AG09309 (cell line): ENCODE results near the gene KANSL3.
"Not testable (repeated sequence)": the region's sequence is repeated elsewhere in the genome, so short reads cannot be mapped to it uniquely, and the experiment has no call there.

Experiments used
- DNase-seq: peaks from one replicate; pipeline ENCODE4 v3.0.0-alpha.2; 2010; ENCODE audit warnings: low read depth
- H3K4me3 ChIP-seq: 2 replicates; pipeline ENCODE4 v1.5.1; 2011; ENCODE audit warnings: mild to moderate bottlenecking, low read depth, low read length, moderate library complexity; ENCODE audit not compliant: control insufficient read depth
- TF ChIP-seq, protein P1 (sequence below): IDR thresholded peaks from 2 replicates; pipeline ENCODE4 v1.5.1; 2011; ENCODE audit warnings: mild to moderate bottlenecking, low read depth, low read length, inconsistent platforms; ENCODE audit not compliant: insufficient read depth, control insufficient read depth; ENCODE audit errors: missing control alignments

Gene KANSL3

DNA sequence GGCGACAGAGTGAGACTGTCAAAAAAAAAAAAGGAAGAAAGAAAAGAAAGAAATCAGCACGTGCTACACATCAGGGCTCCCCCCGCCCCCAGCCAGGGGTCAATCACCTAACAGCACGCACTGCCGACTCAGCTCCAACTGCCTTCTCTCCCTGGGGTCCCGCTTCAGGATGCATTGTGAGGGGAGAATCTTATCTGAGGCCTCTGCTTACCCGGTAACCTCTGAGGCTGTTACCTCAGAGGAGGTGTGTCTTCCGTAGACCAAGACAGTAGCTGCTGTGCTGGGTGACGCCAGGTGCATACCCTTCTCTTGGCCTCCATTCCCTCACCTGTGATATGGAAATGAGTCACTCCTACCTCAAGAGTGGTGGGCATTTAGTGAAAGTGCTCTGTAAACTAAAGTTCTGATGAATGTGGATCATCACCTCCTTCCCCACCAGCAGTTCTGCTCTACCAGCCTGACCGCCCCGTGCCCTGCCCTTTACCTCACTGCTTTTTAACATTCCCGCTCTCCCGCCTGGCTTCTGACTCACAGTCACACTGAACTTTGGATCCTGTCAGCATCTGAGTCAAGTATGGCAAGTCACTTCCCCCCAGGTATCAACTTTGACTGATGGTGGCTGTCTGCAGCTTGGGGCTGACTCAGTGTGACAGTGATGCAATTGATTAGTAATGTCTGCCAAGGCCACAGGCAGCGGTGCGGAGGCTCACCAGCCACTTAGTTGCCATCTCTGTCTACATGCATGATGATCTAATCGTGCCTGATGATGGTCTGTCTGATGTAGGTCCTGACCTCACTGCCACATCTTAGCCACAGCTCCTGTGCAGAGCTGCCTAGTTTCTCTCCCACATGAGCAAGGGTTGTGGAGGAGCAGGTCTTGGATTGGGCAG, 81.4 kb downstream of the KANSL3 start:
- TF ChIP-seq, protein P1, sequence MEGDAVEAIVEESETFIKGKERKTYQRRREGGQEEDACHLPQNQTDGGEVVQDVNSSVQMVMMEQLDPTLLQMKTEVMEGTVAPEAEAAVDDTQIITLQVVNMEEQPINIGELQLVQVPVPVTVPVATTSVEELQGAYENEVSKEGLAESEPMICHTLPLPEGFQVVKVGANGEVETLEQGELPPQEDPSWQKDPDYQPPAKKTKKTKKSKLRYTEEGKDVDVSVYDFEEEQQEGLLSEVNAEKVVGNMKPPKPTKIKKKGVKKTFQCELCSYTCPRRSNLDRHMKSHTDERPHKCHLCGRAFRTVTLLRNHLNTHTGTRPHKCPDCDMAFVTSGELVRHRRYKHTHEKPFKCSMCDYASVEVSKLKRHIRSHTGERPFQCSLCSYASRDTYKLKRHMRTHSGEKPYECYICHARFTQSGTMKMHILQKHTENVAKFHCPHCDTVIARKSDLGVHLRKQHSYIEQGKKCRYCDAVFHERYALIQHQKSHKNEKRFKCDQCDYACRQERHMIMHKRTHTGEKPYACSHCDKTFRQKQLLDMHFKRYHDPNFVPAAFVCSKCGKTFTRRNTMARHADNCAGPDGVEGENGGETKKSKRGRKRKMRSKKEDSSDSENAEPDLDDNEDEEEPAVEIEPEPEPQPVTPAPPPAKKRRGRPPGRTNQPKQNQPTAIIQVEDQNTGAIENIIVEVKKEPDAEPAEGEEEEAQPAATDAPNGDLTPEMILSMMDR: no peak
- no peak overlapping the region for H3K4me3 ChIP-seq
- DNase-seq: no peak

DNA sequence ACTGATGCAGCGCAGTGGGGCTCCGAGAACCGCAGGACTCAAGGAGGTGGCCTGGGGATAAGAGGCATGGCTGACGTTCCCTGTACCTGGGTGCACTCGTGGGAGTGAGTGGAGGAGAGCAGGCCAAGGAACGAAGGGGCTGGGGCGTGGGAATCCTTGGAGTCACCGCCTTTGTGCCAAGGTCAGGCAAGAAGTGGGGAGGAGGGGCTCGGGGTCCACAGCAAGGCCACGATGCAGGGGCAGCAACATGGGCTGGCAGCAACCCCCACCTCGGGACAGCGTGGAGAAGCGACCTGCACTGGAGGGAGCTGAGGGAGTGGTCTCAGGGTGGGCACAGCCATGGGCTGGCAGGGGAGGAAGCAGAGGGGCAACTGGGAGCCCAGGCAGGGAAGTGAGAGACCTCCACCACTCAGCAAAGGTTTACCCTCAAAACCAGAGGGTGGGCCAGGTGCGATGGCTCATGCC, 82.9 kb downstream of the KANSL3 start:
- no peak for DNase-seq
- TF ChIP-seq, protein P1: no peak
- H3K4me3 ChIP-seq: no peak overlapping the region

DNA sequence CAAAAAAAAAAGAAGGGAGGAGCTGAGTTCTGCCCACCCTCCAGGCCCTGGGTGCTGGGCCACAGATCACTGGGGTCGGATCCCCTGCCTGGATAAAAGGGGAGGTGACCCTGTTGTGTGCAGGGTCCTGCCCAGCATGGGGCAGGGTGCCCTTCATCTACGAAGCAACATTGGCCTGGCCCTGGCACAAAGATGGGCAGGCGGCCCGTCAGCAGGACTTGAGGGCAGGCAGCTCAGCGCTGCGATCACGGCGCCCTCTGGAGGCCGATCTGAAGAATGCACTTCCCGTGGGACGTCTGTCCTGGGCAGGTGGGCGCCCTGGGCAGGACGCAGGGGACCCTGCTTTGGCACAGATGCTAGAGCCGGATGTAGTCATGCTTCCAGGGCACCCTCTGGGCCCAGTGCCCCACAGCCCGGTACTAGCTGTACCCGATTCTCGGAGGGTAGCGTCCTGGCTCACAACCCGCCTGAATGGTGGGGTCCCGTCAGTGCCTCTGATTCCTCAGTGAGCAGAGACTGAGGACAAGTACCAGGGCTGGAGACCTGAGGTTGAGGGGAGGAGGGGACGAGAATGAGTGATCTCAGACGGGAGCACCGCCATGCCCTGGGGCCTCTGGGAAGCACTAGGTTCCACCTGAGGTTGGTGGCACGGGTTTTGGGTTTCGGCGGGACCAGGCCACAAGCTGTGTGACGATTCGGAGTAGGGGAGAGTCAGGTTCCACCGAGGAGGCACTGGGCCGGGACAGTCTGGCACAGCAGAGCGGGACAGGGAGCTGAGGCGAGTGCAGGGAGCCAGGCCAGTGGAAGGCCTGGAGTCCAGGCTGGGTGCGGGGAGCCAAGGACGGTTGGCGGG, 83.6 kb downstream of the KANSL3 start:
- TF ChIP-seq, protein P1: peak; percentile 94
- no peak for DNase-seq
- H3K4me3 ChIP-seq: no peak overlapping the region

DNA sequence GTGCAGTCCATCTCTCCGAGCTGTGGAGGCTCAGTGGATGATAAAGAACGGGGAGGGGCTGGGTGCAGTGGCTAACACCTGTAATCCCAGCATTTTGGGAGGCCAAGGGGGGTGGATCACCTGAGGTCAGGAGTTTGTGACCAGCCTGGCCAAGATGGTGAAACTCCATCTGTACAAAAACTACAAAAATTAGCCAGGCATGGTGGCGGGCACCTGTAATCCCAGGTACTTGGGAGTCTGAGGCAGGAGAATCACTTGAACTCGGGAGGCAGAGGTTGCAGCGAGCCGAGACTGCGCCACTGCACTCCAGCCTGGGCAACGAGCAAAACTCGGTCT, 84.2 kb downstream of the KANSL3 start:
- not testable (repeated sequence) for DNase-seq, H3K4me3 ChIP-seq

DNA sequence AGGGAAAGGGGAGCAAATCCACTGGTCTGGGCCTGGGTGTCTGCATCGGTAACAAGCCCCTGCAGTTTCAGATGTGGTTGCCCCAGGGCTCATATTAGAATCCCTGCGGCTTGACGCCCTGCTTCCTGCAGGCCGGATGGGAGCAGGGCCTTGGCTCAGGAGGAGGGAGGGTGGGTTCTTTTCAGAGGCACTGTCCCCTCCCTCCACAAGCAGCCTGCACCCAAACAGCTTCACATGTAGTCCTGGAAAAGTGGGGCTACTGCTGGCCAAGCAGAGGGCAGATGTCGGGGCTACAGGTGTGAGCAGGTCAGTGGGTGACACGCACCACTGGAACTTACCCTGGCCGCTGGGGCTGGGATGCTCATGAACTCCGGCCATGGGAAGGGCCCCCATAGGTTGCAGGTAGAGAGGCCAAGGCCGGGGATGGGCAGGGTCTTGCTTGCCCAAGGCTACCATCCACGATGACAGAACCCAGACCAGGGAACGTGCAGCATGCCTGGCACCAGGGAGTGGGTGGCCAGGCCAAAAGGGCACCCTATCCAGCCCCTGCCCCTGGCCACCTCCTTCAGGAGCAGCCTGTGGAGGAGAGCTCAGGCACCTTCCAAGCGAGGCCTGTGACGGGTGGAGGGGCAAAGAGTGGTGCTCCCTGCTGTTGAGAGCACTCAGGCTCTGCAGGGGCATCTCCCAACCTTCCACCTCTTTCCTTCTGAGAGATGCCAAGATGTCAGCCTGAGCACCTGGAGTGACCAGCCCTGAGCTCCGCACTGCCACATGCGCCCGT, 84.7 kb downstream of the KANSL3 start:
- H3K4me3 ChIP-seq: no peak overlapping the region
- no peak for DNase-seq
- TF ChIP-seq, protein P1: no peak

DNA sequence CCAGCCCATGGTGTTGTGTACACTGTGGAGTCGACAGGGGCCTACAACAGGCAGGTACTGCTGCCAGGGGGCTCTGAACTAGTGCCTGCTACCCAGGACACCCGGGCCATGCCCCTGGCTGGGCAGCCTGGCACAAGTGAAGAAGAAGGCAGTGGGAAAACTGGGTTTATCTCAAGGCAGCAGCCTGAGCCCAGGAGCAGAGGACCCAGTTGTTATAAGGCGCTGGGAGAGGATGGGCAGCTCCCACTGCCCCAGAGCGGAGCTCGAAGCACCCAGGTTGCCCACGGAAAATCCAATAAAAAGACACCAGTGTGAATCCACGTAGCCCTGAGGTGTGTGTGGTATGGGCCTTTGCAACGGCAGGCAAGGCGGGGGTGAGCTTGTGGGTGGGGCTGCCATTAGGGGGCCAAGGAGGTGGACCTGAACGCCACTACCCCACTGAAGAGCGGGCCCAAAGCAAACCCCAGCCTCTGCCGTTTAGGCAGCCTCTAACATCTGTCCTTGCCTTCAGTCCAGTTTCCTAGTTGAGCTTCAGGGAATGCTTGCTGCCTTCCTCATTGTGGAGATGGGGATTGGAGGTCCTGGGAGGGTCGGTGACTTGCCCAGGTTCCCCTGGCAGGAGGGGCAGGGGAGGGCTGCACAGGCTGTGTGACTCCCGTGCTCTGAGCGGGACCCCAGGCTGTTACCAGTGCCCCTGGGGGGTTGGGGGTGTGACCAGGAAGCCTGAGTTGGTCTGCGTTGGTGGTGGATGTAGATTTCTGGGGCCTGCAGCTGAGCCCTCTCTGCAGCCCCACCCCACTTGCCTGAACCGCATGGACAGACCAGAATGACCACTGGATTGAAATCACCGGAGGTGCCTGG, 85.6 kb downstream of the KANSL3 start:
- H3K4me3 ChIP-seq: no peak overlapping the region
- DNase-seq: no peak
- TF ChIP-seq, protein P1: no peak
